Dendritic cell treated with granulocyte-macrophage colony-stimulating factor and Interleukin-4, amounts not matched to agents 40 ng/mL and 50 ng/mL, for 4 days (primary cell): ENCODE measurements around the gene BEGAIN.

ENCODE experiments used
- H3K27ac Mint-ChIP-seq: one replicate; pipeline ENCODE4 v1.8.0; 2022; ENCODE audit warnings: mild to moderate bottlenecking, mixed read lengths
- H3K27me3 Mint-ChIP-seq: one replicate; pipeline ENCODE4 v1.8.0; 2022; ENCODE audit warnings: mild to moderate bottlenecking, mixed read lengths
- H3K36me3 Mint-ChIP-seq: one replicate; pipeline ENCODE4 v1.8.0; 2022; ENCODE audit warnings: low read depth, mixed read lengths
- H3K4me1 Mint-ChIP-seq: one replicate; pipeline ENCODE4 v1.8.0; 2022; ENCODE audit warnings: low read depth, mixed read lengths
- H3K4me3 Mint-ChIP-seq: one replicate; pipeline ENCODE4 v1.8.0; 2022; ENCODE audit warnings: mild to moderate bottlenecking, moderate library complexity, mixed read lengths
- H3K9me3 Mint-ChIP-seq: one replicate; pipeline ENCODE4 v1.8.0; 2022; ENCODE audit warnings: mixed read lengths
- intact Hi-C: fragments of 100-400 bp; cut with micrococcal nuclease; formaldehyde crosslinking; loops from one replicate; pipeline ENCODE4 v1.15.0; 2022

The BEGAIN gene

DNA sequence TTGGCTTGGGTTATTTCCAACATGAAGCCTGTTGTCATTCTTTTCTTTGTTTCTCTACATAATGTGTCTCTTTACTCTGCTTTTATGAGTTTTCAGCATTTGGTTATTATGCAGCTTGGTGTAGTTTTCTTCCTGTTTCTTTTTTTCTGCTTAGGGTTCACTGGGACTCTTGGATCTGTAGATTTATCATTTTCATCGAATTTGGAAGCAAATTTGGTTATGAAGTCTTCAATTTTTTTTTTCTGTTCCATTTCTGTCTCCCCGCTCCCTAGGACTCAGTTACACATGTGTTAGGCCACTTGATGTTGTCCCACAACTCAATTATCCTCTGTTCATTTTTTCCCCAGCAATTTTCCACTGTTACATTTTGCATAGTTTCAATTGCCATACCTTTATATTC is 13.8 kb upstream of the BEGAIN start:
- intact Hi-C loops, result no loop called here
- Mint-ChIP-seq H3K4me1 (peaks cover 40% of the 10 kb centered on the region), H3K9me3 (peaks cover 17% of the 10 kb centered on the region), H3K27me3 (peaks cover 28% of the 10 kb centered on the region), H3K27ac (no peak overlapping the region), H3K36me3 (peaks cover 6% of the 10 kb centered on the region), H3K4me3 (no peak overlapping the region)

DNA sequence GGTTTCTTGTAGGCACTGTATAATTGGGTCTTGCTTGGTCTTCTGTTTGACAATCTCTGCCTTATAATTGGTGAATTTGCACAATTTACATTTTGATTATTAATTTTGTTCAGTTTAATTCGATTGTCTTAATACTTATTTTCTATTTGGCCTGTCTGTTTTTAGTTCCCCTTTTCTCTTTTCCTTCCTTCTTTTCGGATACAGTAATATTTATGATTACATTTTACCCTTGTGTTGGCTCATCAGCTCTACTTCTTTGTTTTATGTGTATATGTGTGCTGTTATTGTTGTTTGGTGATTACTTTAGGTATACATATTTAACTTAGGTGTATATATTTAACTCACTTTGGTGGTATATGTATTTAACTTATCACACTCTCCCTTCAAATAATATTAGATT is 12.8 kb upstream of the BEGAIN start:
- Mint-ChIP-seq H3K27me3 (peaks cover 24% of the 10 kb centered on the region), H3K9me3 (peaks cover 17% of the 10 kb centered on the region), H3K4me3 (no peak overlapping the region), H3K4me1 (peaks cover 40% of the 10 kb centered on the region), H3K27ac (no peak overlapping the region), H3K36me3 (peaks cover 6% of the 10 kb centered on the region)
- intact Hi-C loops, result no loop called here

DNA sequence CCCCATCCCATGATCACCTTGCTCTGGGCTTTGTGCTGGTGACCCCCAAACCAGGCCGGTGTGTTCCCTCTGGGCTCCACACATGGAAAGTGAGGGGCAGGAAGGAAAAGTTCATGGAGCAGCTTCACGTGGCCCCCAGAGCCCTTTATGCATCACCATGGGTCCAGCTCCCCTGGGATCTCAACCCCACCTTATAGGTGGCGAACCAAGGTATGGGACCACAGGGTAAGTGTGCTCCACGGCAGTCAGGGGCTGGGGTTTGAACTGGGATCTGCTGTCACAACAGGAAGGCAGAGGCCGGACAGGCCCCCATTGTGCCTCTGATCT is 7.4 kb upstream of the BEGAIN start:
- intact Hi-C loops, result no loop called here
- Mint-ChIP-seq H3K27me3 (peaks cover 62% of the 10 kb centered on the region), H3K4me1 (peaks cover 8% of the 10 kb centered on the region), H3K27ac (no peak overlapping the region), H3K4me3 (no peak overlapping the region), H3K36me3 (no peaks in the 10 kb centered on the region), H3K9me3 (no peaks in the 10 kb centered on the region)

DNA sequence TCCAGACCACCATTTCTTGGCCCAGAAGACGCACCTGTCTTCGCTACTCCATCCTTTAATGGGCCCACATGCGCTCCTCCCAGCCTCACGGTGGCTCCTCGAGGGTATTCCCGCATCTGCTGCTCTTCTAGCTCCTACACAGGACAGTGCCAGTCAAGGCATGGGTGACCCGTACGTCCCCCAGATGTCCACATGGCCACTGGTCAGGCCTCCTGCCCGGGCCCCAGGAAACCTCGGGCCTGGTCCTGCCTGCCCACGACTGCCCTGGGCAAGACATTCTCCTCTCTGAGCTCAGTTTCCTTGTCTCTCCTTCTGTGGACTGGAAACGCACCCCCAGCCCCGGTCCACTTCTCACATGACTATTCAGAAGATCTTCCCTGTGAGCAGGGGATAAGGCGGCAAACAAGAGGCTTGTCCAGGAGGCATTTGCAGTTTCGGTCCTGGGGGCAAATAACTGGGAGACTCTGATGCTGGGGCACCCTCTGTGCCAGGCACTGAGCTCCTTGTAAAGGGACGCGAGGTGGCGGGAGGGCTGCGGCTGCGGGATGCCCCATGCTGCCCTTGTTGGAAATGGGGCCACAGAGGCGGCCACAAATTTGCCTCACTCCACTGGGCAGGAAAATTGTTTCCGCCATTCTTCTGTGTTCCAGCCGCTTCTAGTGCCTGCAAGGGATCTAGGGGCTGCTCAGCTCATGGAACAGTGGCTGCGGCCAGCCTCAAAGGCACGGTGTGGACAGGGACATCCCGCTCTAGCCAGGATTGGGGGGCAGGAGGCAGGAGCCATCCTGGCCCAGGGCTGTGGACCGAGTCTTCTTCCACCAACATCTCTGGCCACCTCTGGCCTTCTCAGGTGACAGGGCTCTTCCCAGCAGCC is 6.8 kb upstream of the BEGAIN start:
- H3K4me3 Mint-ChIP-seq, result no peak overlapping the region
- no peaks in the 10 kb centered on the region for H3K9me3 Mint-ChIP-seq
- H3K27ac Mint-ChIP-seq, result no peak overlapping the region
- H3K27me3 Mint-ChIP-seq, result peaks cover 61% of the 10 kb centered on the region
- intact Hi-C loops, result no loop called here
- H3K4me1 Mint-ChIP-seq, result peaks cover 2% of the 10 kb centered on the region
- H3K36me3 Mint-ChIP-seq, result no peaks in the 10 kb centered on the region

DNA sequence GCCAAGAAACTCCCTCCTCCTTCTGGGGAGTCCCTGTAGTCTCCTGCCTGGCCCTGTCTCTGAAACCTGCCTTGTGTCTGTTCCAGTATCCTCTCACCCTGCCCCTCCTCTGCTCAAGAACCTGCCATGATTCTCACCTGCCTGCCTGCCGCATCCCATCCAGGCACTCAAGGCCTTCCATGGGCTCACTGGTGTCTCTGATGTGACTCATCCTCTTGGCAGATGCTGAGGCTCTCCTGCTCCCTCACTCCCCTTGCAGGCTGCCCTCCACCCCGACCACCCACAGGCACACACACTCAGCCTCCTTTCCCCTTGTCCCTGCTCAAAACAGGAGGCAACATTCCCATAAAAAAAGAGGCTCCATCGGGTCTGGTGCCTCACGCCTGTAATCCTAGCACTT is 5.8 kb upstream of the BEGAIN start:
- H3K9me3 Mint-ChIP-seq, result no peaks in the 10 kb centered on the region
- no peaks in the 10 kb centered on the region for H3K36me3 Mint-ChIP-seq
- no peak overlapping the region for H3K4me3 Mint-ChIP-seq
- peaks cover 67% of the 10 kb centered on the region for H3K27me3 Mint-ChIP-seq
- intact Hi-C loops, result no loop called here
- no peaks in the 10 kb centered on the region for H3K4me1 Mint-ChIP-seq
- H3K27ac Mint-ChIP-seq, result no peak overlapping the region

DNA sequence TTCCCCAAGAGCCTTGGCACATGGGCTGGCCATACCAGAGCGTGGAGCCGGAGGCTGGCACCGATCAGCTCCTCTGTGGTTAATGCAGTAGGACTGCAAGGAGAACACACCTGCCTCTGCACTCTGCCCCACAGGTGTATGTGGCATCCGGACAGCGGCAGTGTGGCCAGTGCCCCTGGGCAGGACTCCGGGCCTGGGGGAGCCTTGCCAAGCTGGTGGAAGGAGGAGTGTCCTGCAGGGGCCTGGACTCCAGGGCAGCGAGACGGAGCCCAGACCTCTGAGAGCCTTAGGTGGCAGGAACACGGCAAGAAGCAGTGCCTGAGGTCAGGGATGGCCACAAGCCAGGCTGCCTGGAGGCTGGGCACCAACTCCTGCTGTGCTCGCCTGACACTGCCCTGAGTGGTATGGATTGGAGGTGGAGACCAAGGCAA is 5.3 kb upstream of the BEGAIN start:
- Mint-ChIP-seq H3K4me3 (no peak overlapping the region), H3K9me3 (no peaks in the 10 kb centered on the region), H3K36me3 (no peaks in the 10 kb centered on the region), H3K27me3 (peaks cover 69% of the 10 kb centered on the region), H3K27ac (no peak overlapping the region), H3K4me1 (no peaks in the 10 kb centered on the region)
- intact Hi-C loops, result no loop called here

DNA sequence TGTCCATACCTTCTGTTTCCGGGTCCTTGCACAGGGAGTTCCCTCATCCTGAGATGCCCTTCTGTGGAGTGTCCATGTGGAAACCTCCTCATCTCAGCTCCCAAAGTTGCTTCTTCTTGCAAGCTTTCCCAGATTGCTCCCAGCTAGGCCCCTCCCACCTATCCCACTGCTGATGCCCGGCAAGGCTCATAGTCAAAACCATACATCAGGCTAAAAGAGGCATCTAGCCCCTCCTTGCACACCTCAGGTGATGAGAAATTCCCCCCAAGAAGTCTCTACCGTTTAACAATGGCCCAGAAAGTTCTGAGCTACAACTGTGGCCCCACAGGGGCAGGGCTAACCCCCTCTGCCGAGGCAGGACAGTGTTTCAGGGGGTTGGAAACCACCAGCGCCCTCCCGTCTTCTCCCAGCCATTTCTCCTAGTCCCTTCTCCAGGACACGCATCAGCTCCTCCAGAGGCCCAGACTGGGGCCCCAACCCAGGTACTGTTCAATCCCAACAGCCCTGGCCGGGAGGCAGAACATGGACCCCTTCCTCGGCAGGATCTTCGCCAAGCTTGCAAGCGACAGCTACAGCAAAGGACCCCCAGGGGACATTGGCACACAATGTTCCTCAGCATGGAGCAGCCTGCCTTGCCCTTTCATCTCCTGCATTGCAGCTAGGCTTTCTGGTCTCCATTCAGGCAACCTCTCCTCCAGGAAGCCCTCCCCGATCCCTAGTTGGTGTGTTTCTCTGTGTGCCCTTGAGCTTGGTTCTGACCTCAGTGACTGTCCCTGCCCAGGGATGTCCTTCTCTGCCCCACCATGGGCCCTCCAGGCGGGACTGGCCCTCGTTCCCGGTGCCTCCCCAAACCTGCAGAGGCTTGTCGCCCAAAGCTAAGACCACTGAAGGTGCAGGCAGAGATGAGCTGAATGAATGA is 4.5 kb upstream of the BEGAIN start:
- Mint-ChIP-seq H3K27ac (no peak overlapping the region), H3K27me3 (peaks cover 70% of the 10 kb centered on the region), H3K4me3 (no peak overlapping the region), H3K36me3 (no peaks in the 10 kb centered on the region), H3K9me3 (no peaks in the 10 kb centered on the region), H3K4me1 (no peaks in the 10 kb centered on the region)
- intact Hi-C loops, result no loop called here

DNA sequence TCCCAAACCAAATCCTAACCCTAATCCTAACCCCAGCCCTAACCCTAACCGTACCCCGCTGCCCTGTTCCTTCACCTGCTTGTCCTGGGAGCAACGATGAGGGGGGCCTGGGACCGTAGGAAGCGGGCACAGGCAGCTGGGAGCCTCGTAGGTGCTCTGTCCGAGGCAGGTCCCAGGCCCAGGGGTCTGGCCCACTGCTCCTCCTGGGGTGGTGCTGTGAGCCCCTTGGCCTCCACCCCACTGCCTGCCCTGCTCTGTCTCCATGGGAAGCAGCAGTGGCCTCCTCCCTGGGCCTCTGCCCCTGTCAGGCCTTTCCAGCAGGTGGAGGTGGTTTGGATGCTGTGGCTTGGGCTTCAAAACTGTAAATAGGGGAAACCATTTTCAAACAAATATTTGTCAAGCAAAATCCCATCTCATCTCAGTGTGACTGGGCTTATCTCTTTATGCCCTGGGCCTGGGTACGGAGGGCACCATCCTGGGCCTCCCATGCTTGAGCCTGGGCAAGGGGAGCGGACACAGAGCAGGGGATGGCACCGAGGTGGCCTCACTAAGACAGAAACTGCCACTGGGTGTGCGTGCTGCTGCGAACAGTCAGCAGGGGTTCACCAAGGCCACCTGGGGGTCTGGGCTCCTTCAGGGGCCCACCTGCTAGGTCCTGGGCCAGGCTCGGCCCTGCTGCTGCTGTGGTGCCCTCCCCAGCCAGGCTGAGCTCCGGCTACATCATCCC is 3.7 kb upstream of the BEGAIN start:
- no peak overlapping the region for H3K27ac Mint-ChIP-seq
- H3K9me3 Mint-ChIP-seq, result no peaks in the 10 kb centered on the region
- peaks cover 74% of the 10 kb centered on the region for H3K27me3 Mint-ChIP-seq
- no peak overlapping the region for H3K4me3 Mint-ChIP-seq
- no peaks in the 10 kb centered on the region for H3K4me1 Mint-ChIP-seq
- intact Hi-C loops, result no loop called here
- no peaks in the 10 kb centered on the region for H3K36me3 Mint-ChIP-seq

DNA sequence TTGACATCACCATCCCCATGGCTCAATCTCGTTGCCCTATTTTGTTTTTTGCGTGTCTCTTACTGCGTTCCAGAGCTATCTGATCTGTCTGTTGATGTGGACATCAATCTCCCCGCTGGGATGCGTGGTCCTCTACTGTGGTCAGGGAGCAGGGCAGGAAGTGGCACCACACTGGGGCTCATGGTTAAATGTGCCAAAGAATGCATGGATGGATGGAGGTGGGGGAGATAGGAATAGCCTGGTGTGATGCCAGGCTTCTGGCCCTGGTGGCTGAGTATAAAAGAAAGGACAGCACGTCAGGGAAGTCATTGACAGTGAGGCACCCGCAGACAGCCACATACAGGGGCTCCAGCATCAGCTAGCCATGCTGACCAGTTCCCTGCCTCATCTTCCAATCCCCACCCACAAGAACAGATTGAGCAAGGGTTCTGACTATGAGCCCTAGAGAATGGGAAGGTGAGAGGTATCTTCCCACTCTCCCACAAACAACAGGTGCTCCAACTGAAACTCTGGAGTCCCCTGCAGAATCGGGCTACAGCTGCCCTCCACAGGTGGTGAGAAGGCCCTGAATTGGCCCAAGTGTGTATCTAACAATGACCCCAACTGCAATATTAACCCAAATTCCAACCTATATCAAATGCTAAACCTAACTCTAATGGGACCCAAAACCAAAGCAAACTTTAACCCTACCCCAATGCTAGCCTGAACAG is 2.7 kb upstream of the BEGAIN start:
- H3K36me3 Mint-ChIP-seq, result no peaks in the 10 kb centered on the region
- H3K27me3 Mint-ChIP-seq, result peaks cover 78% of the 10 kb centered on the region
- intact Hi-C loops, result no loop called here
- H3K4me3 Mint-ChIP-seq, result no peak overlapping the region
- H3K27ac Mint-ChIP-seq, result no peak overlapping the region
- H3K9me3 Mint-ChIP-seq, result no peaks in the 10 kb centered on the region
- no peaks in the 10 kb centered on the region for H3K4me1 Mint-ChIP-seq

DNA sequence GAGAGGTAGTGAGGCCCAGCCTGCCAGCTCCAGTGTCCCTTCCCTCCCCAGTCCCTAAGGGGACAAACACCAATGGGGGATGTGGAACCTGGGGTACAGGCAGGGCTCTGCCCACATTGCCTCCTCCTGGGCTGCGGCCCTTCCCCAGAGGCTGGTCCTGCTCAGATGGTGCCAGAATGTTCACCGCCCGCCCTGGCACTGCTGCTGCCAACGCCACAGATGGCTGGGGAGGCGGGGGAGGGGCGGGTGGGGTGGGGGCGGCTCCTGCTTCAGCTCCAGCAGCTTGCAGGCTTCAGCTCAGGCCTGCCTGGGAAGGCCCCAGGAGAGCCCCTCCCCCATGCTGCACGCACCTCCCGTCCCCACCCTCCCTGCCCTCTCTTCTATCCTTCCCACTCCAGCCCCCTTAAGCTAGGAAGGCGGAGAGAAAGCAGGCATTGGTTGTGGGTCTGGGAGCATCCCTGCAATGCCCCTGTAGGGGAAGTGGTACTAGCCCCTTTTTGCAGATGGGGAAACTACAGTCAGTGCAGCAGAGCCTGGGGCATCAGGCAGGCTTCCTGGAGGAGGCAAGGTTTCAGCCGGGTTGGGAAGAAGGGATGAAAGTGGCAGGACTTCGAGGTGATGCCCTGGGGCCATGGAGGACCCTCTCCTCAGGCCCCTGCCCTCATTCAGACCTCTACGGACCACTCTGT is 2.0 kb upstream of the BEGAIN start:
- Mint-ChIP-seq H3K9me3 (no peaks in the 10 kb centered on the region), H3K36me3 (no peaks in the 10 kb centered on the region), H3K4me3 (no peak overlapping the region), H3K27me3 (peaks cover 78% of the 10 kb centered on the region), H3K4me1 (no peaks in the 10 kb centered on the region), H3K27ac (no peak overlapping the region)
- intact Hi-C loops, result no loop called here

DNA sequence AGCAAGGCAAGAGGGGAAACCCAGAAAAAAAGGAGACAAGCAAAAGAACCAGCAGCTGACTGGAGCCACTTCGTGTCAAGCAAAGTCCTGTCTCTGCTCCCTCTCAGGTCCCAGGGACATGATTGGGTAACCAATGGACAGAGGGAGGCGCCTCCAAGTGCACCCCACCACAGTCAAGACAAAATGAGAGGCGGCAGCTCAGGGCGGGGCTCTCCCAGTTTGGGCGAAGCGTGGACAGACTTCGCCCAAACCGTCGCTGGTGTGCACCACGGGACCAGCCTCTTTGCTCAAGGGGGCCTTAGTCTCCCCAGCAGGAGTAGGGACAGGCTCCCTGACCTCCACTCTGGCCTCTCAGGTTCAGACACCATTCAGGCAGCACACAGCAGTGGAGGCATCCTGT is 1.5 kb upstream of the BEGAIN start:
- Mint-ChIP-seq H3K36me3 (no peaks in the 10 kb centered on the region), H3K4me3 (no peak overlapping the region), H3K4me1 (no peaks in the 10 kb centered on the region), H3K9me3 (no peaks in the 10 kb centered on the region), H3K27ac (no peak overlapping the region), H3K27me3 (peaks cover 79% of the 10 kb centered on the region)
- intact Hi-C loops, result no loop called here

DNA sequence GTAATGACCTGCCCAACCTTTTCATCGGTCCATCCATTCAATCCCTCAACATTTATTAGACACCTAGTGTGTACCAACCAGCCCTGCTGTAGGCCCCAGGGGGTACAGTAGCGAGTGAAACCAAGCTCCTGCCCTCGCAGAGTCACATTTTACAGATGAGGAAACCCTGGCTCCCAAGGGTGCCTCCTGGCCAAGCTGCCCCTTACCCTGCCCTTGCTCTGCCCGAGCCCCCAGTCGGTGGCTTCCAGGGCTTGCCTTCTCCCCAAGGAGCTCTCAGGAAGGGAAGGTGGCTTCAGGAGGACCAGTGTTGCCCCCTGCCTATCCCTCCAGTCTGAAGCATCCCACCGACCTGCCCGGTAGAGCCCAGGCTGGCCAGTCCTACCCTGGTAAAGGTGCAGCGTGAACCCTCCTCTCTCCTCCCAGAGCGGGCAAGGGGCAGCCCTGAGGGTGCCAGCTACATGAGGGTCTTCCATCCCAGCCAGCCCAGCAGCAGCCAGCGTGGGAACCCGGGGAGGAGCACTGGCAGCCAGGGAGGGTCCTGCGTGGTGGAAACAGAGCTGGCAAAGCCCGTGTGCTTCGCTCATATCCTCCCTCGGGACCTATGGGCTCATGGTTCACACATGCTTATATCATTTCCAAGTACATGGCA is 670 bp upstream of the BEGAIN start:
- intact Hi-C loops, result no loop called here
- Mint-ChIP-seq H3K36me3 (no peaks in the 10 kb centered on the region), H3K4me3 (no peak overlapping the region), H3K27me3 (peaks cover 82% of the 10 kb centered on the region), H3K27ac (no peak overlapping the region), H3K4me1 (no peaks in the 10 kb centered on the region), H3K9me3 (no peaks in the 10 kb centered on the region)
